Uterus (tissue), 2 donors: ENCODE measurements around the gene RAI14.
"Not testable (repeated sequence)": the region's sequence is repeated elsewhere in the genome, so short reads cannot be mapped to it uniquely, and the experiment has no call there.

ENCODE experiments used
- CTCF ChIP-seq, 4 experiments: fragments of 200-600 bp in 2 of 4; fragments of 450-650 bp in 2 of 4; sonication (generic) in 2 of 4; IDR thresholded peaks; one replicate each; pipeline ENCODE4 v1.5.1; 2016 to 2019; ENCODE audit warnings: antibody characterized with exemption in 4 of 4, mild to moderate bottlenecking in 2 of 4, moderate library complexity in 1 of 4
- POLR2A ChIP-seq, 2 donors: fragments of 450-650 bp; IDR thresholded peaks; one replicate each; pipeline ENCODE4 v1.6.1; 2016; ENCODE audit warnings: antibody characterized with exemption in 2 of 2, mild to moderate bottlenecking in 1 of 2, moderate library complexity in 1 of 2

GRCh38 chr5:34727166-34727749 is 71.1 kb downstream of the RAI14 start:
- TF ChIP-seq CTCF, POLR2A (IDR thresholded peaks at IDR 0.05): not testable (repeated sequence)
